GM21619 (cell line): Measurements from ENCODE around the gene ISM2.
"Not testable (repeated sequence)": the region's sequence is repeated elsewhere in the genome, so short reads cannot be mapped to it uniquely, and the experiment has no call there.

Experiments
- ATAC-seq: cut with Tn5 transposase; IDR thresholded peaks from one replicate; pipeline ENCODE4 v1.9.1; 2021; ENCODE audit not compliant: unreplicated experiment

Gene ISM2

DNA sequence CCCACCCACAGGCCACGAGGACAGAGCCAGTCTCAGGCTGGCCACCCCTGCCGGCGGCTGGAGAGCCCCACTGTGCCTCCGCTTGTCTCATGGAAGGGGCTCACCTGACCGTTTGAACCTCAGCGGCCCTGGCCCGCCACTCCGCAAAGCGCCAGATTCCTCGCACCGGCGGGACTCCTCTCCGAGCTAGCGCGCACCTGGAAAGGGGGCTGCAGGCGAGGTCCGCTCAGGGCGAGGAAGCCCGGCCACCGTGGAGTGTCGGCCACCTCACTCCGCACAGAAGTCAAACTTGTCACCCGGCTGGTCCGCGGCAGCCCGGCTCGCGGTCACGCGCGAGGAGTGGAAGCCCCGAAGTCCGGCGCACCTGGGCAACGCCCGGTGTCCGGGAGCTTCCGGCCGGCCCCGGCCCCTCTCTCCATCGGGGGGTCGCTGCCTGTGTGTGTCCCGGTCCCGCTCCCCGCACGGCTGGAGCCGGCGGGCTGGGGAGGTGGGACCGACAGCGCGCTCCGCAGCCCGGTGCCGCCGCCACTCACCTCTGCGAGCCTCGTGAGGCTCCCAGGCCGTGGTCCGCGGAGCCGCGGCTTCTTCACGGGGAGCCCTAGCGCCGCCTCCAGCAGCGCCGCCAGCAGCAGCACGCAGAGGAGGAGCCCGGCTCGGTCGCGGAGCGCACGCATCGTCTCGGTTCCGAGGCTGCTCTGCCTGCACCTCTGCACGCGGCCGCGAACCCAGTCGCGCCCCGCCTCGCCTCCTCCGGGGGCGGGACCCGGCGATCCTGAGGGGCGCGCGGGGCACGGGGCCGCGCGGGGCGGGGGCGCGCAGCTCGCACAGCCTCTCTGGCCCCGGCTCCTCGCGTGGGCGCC lies at the start of gene ISM2:
TSS of gene ISM2 (minus strand) at position 697 of the 860 bp plus-strand sequence. CDS start at position 674, 23 bp downstream.
- peak; percentile 62 for ATAC-seq

- no peak for ATAC-seq
These were observed 49.0 kb upstream of the ISM2 start for GRCh38 chr14:77547512-77548180.

GRCh38 chr14:77545171-77545570 lies 46.6 kb upstream of the ISM2 start:
- ATAC-seq = not testable (repeated sequence)

DNA sequence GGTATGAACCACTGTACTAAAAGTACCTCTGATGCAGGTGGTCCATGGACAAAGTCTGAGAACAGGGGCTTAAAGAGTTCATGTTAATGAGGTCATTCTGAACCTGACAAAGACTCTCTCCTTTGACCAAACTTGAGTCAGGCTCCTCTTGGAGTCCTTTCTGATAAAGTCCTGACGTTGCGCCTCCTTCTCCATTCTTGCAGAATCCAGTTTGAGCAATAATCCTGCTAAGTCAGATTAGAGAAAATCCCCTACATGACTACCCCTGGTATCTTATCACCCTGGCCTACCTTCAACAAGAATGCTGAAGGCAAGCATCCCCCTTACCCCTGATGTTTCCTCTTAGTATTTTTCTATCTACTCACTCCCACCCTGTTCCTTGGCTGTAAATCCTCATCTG lies 46.0 kb upstream of the ISM2 start:
- no peak for ATAC-seq

DNA sequence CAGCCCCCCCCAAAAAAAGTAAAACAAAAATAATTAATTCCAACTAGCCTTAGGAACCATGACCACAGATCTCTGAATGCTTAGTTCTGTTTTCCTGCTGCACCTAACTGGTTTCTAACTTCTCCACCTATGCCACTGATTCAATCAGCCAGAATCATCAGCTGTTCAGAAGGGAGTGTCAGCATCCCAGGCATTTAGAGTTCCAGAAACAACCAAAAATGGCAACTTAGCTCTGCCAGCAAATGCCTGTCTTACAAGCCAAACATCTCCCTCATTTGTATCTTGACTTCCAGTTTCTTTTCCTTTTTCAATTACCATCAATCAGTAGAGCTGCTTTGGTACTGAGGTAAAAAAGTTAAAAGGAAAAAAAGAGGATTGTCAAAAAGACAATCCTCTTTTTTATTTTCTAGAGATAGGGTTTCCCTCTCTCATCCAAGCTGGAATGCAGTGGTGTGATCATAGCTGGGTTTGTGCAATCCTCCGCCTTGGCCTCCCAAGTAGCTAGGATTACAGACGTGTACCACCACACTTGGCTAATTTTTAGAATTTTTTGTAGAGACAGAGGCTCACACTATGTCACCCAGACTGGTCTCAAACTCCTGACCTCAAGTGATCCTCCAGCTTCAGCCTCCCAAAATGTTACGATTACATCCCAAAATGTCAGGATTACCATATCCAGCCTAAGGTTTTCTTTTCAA lies 45.2 kb upstream of the ISM2 start:
- ATAC-seq = no peak

DNA sequence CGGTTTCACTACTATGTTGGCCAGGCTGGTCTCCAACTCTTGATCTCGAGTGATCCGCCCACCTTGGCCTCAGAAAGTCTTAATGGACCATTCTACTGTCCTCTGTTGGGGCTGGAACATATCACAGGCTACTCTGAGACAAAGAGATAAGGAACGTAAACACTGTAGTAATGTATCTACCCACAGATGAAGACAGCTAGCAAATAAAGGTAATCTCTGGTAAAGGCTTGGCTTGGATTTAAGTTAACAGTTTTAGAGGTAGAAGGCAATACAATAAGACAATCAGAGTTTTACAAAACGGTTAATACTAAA lies 44.6 kb upstream of the ISM2 start:
- no peak for ATAC-seq

DNA sequence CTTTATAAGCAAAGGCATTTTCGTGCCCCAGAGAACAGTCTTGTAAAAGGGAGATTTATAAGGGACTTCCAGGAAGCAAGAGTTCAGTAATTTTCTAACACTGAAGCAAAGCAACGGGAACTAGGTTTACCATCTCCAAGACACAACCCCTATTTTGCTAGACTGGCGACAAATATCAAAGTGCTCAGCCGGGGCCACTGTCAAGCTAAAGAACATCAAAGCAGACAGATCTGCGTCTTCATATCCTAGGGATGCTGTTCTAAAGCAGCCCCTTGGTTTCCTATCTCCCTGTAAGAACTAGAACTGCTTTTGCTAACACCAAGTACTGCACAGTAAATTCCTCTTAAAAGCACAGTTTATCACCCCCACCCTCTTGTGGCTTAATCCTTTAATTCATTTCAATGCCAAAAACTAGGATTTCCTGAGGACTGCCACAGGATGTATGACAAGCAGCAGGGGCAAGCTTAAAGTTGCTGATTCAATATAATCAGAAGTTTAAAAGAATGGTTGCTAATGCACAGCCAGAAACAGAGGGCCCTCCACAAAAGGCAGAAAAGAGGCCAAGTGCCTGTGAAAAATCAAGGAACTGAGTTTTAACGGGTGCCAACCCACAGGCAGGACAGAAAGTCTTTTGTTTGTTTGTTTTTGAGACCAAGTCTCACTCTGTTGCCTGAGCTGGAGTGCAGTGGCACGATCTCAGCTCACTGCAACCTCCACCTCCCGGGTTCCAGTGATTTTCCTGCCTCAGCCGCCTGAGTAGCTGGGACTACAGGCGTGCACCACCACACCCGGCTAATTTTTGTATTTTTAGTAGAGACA lies 44.0 kb upstream of the ISM2 start:
- peak; percentile 23 for ATAC-seq

DNA sequence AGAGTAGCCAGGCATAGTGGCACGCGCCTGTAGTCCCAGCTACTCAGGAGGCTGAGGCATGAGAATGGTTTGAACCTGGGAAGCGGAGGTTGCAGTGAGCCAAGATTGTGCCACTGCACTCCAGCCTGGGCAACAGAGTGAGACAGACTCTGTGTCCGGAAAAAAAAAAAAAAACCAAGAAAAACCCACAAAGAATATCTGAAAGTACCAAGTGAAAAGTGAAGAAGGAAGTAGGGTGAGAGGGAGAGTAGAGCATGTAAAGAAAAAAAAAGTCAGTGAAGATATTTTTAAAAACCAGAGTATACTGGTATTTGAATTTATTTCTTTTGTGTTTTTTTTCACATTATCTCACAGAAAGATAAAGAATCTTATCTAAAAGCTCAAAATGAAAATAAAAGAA lies 43.3 kb upstream of the ISM2 start:
- ATAC-seq = peak; percentile 69

GRCh38 chr14:77536951-77537350 lies 38.3 kb upstream of the ISM2 start:
- not testable (repeated sequence) for ATAC-seq

DNA sequence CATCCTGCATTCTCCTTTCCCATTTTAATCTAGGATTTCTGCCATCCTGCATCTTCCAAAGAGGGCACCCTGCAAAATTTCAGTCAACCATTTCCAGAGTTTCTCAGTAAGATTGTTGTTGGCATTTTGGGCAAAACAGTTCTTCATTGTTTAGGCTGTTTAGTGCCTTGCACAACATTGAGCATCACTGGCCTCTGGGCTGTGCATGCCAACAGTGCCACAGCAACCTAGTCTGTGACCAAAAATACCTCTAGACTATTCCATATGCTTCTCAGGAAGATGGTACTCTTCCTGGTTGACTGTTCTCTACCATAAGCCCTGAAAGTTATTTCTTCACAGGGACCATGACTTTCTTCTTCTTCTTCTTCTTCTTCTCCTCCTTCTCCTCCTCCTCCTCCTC lies 32.5 kb upstream of the ISM2 start:
- no peak for ATAC-seq

DNA sequence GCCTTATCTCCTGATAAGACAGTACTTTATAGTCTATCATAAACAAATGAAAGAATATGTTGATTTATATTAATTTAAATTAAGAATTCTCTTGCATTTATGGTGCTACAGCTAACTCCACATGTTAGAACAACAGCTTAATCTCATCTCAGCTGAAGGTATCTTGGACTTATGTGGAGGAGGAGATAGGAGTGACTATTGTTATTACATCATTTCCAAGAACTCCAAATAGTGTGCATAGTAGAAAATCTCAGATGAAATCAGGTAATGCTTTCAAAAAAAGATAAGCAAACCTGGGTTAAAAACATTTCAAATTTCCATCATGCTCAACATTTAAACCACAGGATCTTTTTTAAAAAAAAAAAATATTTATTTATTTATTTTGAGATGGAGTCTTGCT lies 31.3 kb upstream of the ISM2 start:
- ATAC-seq = no peak

GRCh38 chr14:77529213-77529612 lies 30.6 kb upstream of the ISM2 start:
- no peak for ATAC-seq

DNA sequence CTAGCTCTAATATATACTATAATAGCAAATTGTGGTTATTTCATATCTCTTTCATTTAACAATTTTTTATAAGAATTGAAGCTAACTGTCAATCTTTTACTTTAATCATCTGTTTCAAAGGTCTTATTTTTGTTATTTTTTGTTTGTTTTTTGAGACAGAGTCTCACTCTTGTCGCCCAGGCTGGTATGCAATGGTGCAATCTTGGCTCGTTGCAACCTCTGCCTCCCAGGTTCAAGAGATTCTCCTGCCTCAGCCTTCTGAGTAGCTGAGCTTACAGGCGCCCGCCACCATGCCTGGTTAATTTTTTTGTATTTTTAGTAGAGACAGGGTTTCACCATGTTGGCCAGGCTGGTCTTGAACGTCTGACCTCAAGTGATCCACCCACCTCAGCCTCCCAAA lies 30.1 kb upstream of the ISM2 start:
- ATAC-seq = not testable (repeated sequence)

GRCh38 chr14:77526266-77526665 lies 27.6 kb upstream of the ISM2 start:
- no peak for ATAC-seq

DNA sequence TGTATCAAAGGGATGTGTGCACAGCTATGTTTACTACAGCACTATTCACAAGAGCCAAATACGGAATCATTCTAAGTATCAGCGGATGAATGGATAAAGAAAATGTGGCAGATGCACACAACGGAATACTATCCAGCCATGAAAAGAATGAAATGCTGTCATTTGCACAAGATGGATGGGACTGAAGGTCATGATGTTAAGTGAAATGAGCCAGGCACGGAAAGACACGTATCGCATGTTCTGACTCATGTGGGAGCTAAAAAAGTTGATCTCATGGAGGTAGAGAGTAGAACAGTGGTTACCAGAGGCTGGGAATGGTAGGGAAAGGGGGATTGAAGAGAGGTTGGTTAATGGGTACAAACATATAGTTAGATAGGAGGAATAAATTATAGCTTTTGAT lies 25.9 kb upstream of the ISM2 start:
- no peak for ATAC-seq

GRCh38 chr14:77523109-77523508 lies 24.5 kb upstream of the ISM2 start:
- ATAC-seq = no peak

- ATAC-seq = no peak
These were observed 21.9 kb upstream of the ISM2 start for GRCh38 chr14:77520555-77520954.

- no peak for ATAC-seq
These were observed 17.5 kb upstream of the ISM2 start for GRCh38 chr14:77516126-77516525.

DNA sequence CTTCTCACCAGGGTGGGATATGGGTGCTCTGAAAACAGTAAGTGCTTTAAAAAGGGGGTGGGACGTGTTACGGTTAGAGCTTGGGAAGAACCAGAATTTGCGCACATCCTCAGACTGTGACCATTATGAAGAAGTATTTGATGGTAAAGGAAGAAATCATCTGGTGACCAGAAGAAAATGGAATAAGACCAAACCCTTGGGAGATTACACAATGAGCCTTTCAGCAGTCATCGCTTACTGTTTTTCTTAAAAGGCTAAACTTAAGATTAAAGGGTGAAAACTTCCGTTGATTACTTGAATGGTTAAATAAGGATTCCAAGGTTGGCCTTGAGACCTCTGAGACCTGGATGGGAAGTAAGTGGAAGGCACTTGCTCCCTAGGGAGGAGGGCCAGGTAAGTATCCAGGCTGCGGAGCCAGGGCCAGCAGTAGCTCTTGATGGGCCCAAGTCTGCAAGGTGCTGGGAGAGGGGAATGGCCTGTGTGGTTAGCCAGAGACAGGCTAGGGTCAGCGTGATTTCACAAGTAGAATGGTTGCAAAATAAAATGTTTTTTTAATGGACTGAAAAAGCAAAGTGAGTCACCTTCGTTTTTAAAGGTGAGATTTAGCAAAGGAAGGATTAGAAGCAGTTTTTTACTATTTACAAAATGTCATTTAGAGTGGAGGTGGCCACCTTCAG lies 13.0 kb upstream of the ISM2 start:
- ATAC-seq = no peak

DNA sequence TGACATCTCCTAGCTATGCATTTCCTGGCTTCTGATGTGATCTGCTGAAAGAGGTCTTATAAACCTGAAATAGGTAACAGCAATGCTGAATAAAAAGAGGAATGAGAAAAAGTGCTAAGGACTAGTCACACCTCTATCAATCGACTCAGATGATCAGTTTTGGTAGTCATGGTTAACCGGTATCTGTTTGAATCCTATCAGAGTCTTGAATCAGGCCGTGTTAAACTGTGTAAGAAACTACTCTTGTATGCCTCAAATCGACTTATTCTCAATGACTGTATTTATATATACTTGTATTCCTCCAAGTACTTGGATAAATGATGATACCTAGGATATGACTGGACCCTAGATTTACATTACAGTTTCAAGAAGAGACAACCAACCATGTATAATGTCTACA lies 10.8 kb upstream of the ISM2 start:
- no peak for ATAC-seq

DNA sequence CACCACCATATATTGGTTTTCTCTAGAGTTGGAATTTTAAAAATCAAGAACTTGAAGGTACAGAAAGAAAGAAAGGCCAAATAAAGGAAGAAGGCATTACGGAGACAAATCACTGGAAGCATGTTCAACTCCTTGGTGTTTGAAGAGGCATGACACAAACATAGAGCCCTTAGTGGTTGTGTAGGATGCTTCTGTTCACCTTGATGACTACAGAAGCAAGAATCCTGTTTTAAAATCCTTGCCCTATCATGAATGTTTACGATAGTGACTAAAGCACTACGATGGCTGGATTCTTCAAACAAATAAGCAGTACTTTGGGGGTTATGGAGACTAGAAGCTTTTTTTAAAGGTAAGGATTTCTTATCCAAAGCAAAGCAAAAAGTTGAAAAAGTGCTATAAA lies 10.3 kb upstream of the ISM2 start:
- no peak for ATAC-seq
